OCI-LY3 (cell line): ENCODE results near the gene MARCHF9.

Experiments used
- H2AFZ ChIP-seq: fragments of 200-600, 300-600 bp; shearing (Covaris generic); 2 replicates; pipeline ENCODE4 v1.6.0; 2014; ENCODE audit warnings: antibody characterized with exemption, low read depth, low read length
- H3K27ac ChIP-seq: fragments of 200-600, 300-600 bp; sonication (generic); 2 replicates; pipeline ENCODE4 v1.5.1; 2014; ENCODE audit warnings: mild to moderate bottlenecking, low read length, moderate library complexity, mixed read lengths
- H3K27me3 ChIP-seq: fragments of 200-600, 300-600 bp; sonication (generic); 2 replicates; pipeline ENCODE4 v1.6.1; 2014; ENCODE audit warnings: low read depth, low read length, mixed read lengths
- H3K36me3 ChIP-seq: fragments of 200-600, 300-600 bp; sonication (generic); replicated peaks from 2 replicates; pipeline ENCODE3; 2014; ENCODE audit warnings: low read depth, low read length, mixed read lengths
- H3K4me1 ChIP-seq: fragments of 300-600, 200-600 bp; sonication (generic); 2 replicates; pipeline ENCODE4 v1.6.1; 2014; ENCODE audit warnings: low read length, mixed read lengths
- H3K4me2 ChIP-seq: fragments of 200-600, 300-600 bp; sonication (generic); 2 replicates; pipeline ENCODE4 v1.6.1; 2014; ENCODE audit warnings: low read length, mixed read lengths
- H3K4me3 ChIP-seq: fragments of 300-600, 200-600 bp; sonication (generic); 2 replicates; pipeline ENCODE4 v1.5.1; 2014; ENCODE audit warnings: antibody characterized with exemption, mild to moderate bottlenecking, low read length, moderate library complexity
- H3K79me2 ChIP-seq: fragments of 300-600, 200-600 bp; shearing (Covaris generic); 2 replicates; pipeline ENCODE4 v1.6.1; 2014; ENCODE audit warnings: mild to moderate bottlenecking, low read length, mixed read lengths
- H3K9ac ChIP-seq: fragments of 300-600, 200-600 bp; shearing (Covaris generic); 2 replicates; pipeline ENCODE4 v1.6.0; 2014; ENCODE audit warnings: mild to moderate bottlenecking, low read length, moderate library complexity
- H3K9me3 ChIP-seq: fragments of 200-600, 300-600 bp; shearing (Covaris generic); 2 replicates; pipeline ENCODE4 v1.6.1; 2014; ENCODE audit warnings: low read length, mixed read lengths; ENCODE audit not compliant: insufficient read depth
- H4K20me1 ChIP-seq: fragments of 200-600, 300-600 bp; sonication (generic); 2 replicates; pipeline ENCODE4 v1.6.1; 2016; ENCODE audit warnings: low read length, mixed read lengths; ENCODE audit not compliant: insufficient read depth
- EZH2phosphoT487 ChIP-seq: fragments of 200-600 bp; shearing (Covaris generic); IDR thresholded peaks from 2 replicates; pipeline ENCODE4 v1.6.1; 2018; ENCODE audit warnings: antibody characterized with exemption, mixed run types, low read depth
- TF ChIP-seq, protein P1 (sequence below): fragments of 200-600, 300-600 bp; sonication (generic); IDR thresholded peaks from 2 replicates; pipeline ENCODE4 v1.5.1; 2014; ENCODE audit warnings: antibody characterized with exemption, low read length, low read depth

The MARCHF9 gene

DNA sequence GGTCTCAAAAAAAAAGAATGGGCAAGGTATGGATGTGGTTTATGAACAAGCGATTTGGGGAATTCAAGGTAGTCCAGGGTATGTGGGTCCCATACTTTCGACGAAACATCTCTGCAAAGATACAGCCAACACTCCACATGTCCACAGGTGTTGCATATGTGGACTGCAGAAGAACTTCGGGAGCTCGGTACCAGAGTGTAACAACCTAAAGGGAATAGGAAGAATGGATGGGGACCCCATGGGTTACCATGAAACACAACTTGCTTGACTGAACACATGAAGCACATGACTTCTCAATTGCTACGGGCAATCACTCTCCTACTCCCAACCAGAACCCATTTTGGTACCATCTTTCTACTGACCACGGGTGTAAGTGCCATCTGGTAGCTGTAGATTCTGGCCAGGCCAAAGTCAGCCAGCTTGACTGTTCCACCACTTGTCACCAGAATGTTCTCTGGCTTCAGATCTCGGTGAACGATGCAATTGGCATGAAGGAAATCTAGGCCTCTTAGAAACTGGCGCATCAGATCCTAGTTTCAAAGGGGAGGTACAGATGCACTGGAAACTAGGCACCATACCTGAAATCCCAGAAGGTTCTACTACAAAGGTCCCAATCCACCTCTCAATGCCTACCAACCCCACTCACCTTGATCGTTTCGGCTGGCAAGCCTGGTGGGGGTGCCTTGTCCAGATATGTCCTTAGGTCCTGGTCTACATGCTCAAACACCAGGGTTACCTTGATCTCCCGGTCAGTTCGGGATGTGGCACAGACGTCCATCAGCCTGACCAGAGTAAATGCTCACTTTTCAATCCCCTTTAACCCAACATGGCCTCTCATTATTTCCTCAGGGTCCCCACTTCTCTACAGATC, 4.1 kb upstream of the MARCHF9 start:
- Histone ChIP-seq H4K20me1 (no peaks in the 10 kb centered on the region), H3K9me3 (no peaks in the 10 kb centered on the region), H3K4me3 (peak overlapping the region; percentile 87), H3K27me3 (no peaks in the 10 kb centered on the region), H3K27ac (peak overlapping the region; percentile 57), H3K36me3 (peaks cover 40% of the 10 kb centered on the region), H3K79me2 (peaks cover 42% of the 10 kb centered on the region), H3K9ac (peak overlapping the region; percentile 90), H3K4me1 (peaks cover 28% of the 10 kb centered on the region), H2AFZ (no peak overlapping the region), H3K4me2 (peak overlapping the region; percentile 88)
- TF ChIP-seq EZH2phosphoT487, result no peak
- TF ChIP-seq, protein P1, sequence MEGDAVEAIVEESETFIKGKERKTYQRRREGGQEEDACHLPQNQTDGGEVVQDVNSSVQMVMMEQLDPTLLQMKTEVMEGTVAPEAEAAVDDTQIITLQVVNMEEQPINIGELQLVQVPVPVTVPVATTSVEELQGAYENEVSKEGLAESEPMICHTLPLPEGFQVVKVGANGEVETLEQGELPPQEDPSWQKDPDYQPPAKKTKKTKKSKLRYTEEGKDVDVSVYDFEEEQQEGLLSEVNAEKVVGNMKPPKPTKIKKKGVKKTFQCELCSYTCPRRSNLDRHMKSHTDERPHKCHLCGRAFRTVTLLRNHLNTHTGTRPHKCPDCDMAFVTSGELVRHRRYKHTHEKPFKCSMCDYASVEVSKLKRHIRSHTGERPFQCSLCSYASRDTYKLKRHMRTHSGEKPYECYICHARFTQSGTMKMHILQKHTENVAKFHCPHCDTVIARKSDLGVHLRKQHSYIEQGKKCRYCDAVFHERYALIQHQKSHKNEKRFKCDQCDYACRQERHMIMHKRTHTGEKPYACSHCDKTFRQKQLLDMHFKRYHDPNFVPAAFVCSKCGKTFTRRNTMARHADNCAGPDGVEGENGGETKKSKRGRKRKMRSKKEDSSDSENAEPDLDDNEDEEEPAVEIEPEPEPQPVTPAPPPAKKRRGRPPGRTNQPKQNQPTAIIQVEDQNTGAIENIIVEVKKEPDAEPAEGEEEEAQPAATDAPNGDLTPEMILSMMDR, result no peak

DNA sequence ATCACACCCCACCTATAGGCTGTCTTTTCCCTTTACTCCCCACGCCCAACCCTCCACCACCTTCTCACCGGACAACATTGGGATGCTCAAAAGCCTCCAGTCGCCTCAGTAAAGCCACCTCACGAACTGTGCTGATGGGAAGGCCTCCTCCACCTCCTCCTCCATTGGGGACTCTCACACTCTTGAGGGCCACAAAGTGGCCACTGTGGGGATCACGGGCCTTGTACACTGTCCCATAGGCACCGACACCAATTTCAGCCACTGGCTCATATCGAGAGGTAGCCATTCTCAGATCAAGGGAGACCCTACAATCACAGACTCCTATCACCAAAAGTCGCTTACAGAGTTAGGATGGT, 3.5 kb upstream of the MARCHF9 start:
- no peaks in the 10 kb centered on the region for H4K20me1 ChIP-seq
- H3K36me3 ChIP-seq, result peaks cover 35% of the 10 kb centered on the region
- no peaks in the 10 kb centered on the region for H3K27me3 ChIP-seq
- H3K4me2 ChIP-seq, result peak overlapping the region; percentile 88
- peaks cover 28% of the 10 kb centered on the region for H3K4me1 ChIP-seq
- no peak overlapping the region for H2AFZ ChIP-seq
- TF ChIP-seq, protein P1, result no peak
- TF ChIP-seq EZH2phosphoT487, result no peak
- H3K4me3 ChIP-seq, result peak overlapping the region; percentile 87
- H3K9ac ChIP-seq, result peak overlapping the region; percentile 90
- H3K27ac ChIP-seq, result peak overlapping the region; percentile 57
- H3K79me2 ChIP-seq, result peaks cover 48% of the 10 kb centered on the region
- H3K9me3 ChIP-seq, result no peaks in the 10 kb centered on the region

DNA sequence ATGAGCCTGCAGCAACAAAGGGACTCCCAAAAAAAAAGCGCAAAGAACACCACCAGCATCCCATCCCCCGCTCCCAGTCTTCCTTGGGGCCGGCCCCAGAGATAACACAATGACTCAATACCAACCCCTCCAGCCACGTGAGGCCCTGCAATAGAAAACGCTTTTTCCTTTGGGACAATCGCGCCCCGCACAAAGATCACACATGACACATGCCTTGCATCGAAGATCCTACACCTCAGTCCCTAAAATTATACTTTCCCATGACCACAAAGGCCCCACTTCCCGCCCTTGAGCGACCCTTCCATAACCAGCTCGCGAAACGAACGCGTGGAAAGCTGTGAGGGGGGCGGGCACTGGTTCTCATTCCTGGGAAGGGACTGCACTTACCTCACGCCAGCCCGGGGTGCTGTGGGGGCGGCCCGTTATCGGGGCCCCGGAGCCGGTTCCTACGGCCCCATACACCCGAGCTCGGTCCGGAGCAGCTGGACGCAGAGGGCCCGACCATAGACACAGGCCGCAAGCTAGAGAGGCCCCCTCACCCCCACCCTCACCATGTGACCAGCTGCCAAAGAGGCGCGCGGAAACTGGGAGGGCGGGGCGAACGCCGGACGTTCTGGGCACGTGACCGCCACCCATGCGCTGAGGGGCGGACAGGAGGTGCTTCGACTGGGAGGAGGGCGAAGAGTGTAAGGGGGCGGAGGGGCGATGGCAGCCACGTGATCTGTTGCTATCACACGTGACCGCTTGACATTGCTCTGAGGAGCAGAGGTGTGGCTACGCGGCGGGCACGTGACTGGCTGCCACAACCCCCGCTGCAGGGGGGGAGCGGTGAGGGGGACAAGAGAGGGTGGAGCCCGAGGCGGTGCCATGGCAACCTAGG, 2.9 kb upstream of the MARCHF9 start, which contains the start of gene CDK4:
TSS of gene CDK4 (minus strand) at position 523 of the 880 bp plus-strand sequence. CDS start 593 bp downstream, outside the sequence.
- H3K9me3 ChIP-seq, result no peaks in the 10 kb centered on the region
- H3K9ac ChIP-seq, result peak within 1 kb of the TSS; percentile 90
- H3K27ac ChIP-seq, result peak within 1 kb of the TSS; percentile 57
- no peak within 1 kb of the TSS for H2AFZ ChIP-seq
- TF ChIP-seq EZH2phosphoT487, result no peak
- H3K4me3 ChIP-seq, result peak within 1 kb of the TSS; percentile 87
- no peaks in the 10 kb centered on the region for H3K27me3 ChIP-seq
- no peaks in the 10 kb centered on the region for H4K20me1 ChIP-seq
- H3K4me1 ChIP-seq, result peaks cover 34% of the 10 kb centered on the region
- peak within 1 kb of the TSS; percentile 88 for H3K4me2 ChIP-seq
- H3K79me2 ChIP-seq, result peaks cover 54% of the 10 kb centered on the region
- peaks cover 35% of the 10 kb centered on the region for H3K36me3 ChIP-seq

DNA sequence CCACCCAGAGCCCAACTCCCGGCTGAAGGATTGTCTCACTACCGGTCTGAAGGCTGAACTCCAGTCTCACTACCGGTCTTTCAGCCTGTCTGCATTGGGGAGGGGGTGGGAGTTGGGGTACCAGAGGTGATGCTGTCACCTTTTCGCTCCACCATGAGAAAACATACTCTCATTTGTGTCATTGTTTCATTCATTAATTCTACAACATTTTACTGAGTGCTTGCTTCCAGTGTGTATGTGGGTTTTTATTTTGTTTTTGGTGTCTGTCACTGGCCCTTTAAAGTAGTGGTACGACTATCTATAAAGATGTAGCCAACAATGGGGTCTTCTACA, 2.3 kb upstream of the MARCHF9 start:
- Histone ChIP-seq H3K4me3 (peak overlapping the region; percentile 74), H3K27me3 (no peaks in the 10 kb centered on the region), H3K36me3 (peaks cover 35% of the 10 kb centered on the region), H3K27ac (peak overlapping the region; percentile 11; the same call in 1 of the 2 replicates), H3K9ac (peak overlapping the region; percentile 48), H4K20me1 (no peaks in the 10 kb centered on the region), H3K4me1 (peaks cover 35% of the 10 kb centered on the region), H3K9me3 (no peaks in the 10 kb centered on the region), H3K4me2 (peak overlapping the region; percentile 79), H2AFZ (no peak overlapping the region), H3K79me2 (peaks cover 57% of the 10 kb centered on the region)
- no peak for TF ChIP-seq EZH2phosphoT487
- TF ChIP-seq, protein P1, result no peak
